GM21825 (cell line): ENCODE data around the gene ZSCAN18.

Source experiments
- ATAC-seq: cut with Tn5 transposase; IDR thresholded peaks from one replicate; pipeline ENCODE4 v1.9.1; 2021; ENCODE audit warnings: mild to moderate bottlenecking, moderate library complexity; ENCODE audit not compliant: unreplicated experiment

The ZSCAN18 gene

GRCh38 chr19:58045411-58046050 lies 52.5 kb downstream of the ZSCAN18 start:
- no peak for ATAC-seq

GRCh38 chr19:58044886-58045285 lies 53.1 kb downstream of the ZSCAN18 start:
- ATAC-seq: no peak

- ATAC-seq: no peak
Measured at GRCh38 chr19:58044391-58044790, 53.6 kb downstream of the ZSCAN18 start.

GRCh38 chr19:58042495-58043340 lies 55.3 kb downstream of the ZSCAN18 start:
- no peak for ATAC-seq

GRCh38 chr19:58040751-58041525 lies 57.1 kb downstream of the ZSCAN18 start:
- no peak for ATAC-seq

- ATAC-seq: no peak
Measured at GRCh38 chr19:58038688-58039204, 59.3 kb downstream of the ZSCAN18 start.

- ATAC-seq: no peak
Measured at GRCh38 chr19:58037927-58038687, 59.9 kb downstream of the ZSCAN18 start.

- ATAC-seq: no peak
Measured at GRCh38 chr19:58035863-58036262, 62.2 kb downstream of the ZSCAN18 start.

- no peak for ATAC-seq
Measured at GRCh38 chr19:58034477-58034793, 63.6 kb downstream of the ZSCAN18 start.
